ENCODE results near the gene LECT2.
A peak's percentile ranks its signal among the peaks of the same experiment; 100 is the strongest.

LECT2 gene

DNA sequence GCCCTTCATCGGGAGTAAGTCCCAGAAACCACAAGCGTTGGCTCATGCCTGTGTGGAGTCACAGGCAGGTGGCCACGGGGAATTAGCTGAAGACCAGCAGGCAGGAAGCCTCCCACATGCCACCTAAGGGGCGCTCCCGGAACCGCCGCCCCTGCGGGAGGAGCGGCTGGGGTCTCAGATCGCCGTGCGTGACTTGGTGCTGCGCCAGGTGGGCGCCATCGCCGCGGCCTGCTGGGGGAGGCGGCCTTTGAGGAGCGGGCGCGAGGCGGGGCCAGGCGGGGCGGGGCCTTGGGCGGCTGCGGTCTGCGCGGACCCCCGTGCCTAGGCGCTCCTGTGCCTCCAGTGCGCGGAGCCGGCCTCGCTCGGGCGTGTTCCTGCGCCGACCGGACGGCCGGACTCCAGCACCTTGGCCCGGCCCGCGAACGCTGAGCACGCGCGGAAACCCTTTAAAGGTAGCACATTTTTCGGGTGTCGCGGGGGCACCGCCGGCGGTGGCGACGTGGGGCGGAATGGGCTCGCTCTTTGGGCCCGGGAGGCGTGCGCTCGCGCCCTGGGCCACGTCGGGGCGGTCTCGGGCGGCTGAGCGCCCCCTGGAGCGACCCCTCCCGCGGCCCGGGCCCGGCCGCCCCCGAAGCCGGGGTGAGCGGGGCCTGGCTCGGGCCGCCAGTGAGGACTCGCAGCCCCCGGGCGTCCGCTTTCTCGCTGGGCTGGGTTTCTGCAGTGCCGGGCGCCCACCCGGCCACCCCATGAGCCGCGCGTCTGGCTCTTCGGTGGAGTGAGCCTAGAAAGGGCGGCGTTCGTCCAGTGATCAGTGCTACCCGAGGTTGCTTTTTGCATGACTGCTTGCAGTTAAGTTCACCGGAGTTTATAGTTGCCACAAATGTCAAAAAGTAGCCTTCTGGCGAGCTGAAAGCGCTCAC is 24.5 kb downstream of the LECT2 start:
- no peak for DNase-seq

- DNase-seq = no peak
These were observed 33.4 kb downstream of the LECT2 start for GRCh38 chr5:135921388-135921787.

DNA sequence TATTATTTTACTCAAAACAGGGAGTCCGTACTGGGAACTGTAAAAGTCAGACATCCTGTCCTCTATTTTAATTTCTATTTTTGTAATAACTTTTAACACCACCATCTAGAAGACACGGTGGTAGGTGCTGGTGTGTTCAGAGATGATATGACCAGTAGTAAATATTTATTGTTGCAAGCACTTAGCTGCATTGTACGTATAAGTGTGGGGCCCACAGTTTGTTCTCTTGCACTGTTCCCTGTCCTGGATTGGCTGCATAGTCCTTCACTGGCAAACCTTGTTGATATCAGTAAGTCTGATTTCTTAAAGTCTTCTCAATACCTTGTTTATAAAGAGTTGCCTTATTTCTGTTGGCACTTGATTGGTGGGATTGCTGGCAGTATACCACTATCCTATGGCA is 34.6 kb downstream of the LECT2 start:
- DNase-seq = no peak

GRCh38 chr5:135916638-135917263 is 38.0 kb downstream of the LECT2 start:
- peak; percentile 2 for DNase-seq

DNA sequence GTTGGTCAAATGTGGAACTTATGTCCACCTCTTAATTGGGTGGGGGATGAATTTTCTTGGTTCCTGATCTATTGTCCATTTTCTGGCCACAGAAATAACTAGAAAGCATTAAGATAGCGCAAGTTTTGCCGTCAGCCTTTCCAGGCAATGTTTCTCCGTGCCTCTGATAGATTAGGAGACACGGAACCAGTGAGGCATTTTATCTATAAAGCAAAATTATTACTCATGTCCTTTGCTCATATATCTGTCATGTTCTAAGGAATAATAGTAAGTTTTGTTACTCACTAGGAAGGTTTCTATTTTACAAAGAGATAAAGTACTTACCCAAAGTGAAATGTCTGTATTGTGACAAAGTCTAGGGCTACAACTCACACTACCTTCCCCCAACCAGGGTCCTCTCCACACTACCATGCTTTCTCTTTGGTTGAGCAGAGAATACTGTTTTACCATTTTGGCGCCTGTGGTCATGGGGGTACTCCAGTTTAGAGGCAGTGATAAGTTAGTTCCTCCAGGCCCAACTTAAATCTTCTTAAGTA is 39.2 kb downstream of the LECT2 start:
- no peak for DNase-seq

DNA sequence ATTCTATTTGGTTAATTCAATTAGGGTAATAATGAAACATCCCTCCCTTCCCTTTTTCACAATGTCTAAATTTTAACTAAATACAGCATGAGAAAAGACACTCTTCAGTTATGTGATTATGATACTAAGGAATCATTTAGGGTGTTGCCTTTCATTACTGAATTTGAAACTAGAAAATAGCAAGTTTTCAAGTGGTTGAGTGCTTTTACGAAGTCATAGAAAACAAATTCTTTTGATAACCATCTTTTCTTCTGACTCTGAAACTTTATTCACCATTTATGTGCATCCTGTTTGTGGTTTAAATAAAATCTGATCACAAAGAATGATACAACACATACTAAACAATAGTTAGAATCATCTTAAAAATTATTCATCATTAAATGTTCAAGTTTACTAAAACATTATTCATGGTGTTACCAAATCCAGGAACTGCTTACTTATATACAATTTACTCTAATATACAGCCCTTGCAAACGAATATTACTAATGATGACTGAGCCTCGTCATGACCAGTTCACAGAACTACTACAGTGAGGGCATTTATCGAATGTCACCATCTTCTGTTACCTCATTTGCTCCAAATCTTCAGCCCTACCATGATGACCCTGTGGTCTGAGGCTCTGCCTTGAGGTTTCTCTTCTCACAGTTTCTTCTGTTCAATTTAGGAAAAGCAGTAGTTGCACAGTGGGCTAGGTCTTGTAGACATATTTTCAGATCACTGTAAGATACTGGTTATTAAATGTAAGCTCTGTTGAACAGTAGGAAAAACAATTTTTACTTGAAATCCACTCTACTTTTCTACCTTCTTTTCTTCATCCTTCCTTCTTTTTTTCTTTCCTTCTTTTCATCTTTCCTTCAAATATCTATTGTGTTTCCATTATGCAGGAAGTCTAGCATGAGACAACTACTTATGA is 40.8 kb downstream of the LECT2 start:
- no peak for DNase-seq

DNA sequence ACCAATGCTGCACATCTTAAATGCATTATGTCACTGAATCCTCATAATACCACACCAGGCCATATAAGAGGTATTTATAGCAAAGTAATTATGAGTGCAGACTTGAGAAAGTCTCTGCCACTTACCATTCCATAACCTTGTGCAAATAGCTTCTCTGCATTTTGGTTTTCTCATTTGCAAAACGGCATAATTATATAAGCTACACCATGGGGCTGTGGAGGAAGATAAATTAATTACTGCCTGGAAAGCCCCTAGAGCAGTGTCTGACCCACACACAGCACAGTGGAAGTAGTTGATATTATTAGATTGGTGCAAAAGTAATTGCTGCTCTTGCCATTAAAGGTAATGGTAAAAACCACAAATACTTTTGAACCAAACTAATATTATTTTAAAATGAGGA is 49.6 kb downstream of the LECT2 start:
- DNase-seq = no peak

GRCh38 chr5:135901633-135902032 is 53.1 kb downstream of the LECT2 start:
- no peak for DNase-seq

- no peak for DNase-seq
These were observed 54.5 kb downstream of the LECT2 start for GRCh38 chr5:135900276-135900675.

- no peak for DNase-seq
These were observed 56.1 kb downstream of the LECT2 start for GRCh38 chr5:135898651-135899050.
